GM18520 (cell line): ENCODE measurements around the gene PRKCZ.

Source experiments
- ATAC-seq: cut with Tn5 transposase; IDR thresholded peaks from one replicate; pipeline ENCODE4 v1.9.1; 2021; ENCODE audit not compliant: unreplicated experiment

PRKCZ gene

GRCh38 chr1:2045468-2046173, 4.6 kb upstream of the PRKCZ start:
- ATAC-seq: no peak

DNA sequence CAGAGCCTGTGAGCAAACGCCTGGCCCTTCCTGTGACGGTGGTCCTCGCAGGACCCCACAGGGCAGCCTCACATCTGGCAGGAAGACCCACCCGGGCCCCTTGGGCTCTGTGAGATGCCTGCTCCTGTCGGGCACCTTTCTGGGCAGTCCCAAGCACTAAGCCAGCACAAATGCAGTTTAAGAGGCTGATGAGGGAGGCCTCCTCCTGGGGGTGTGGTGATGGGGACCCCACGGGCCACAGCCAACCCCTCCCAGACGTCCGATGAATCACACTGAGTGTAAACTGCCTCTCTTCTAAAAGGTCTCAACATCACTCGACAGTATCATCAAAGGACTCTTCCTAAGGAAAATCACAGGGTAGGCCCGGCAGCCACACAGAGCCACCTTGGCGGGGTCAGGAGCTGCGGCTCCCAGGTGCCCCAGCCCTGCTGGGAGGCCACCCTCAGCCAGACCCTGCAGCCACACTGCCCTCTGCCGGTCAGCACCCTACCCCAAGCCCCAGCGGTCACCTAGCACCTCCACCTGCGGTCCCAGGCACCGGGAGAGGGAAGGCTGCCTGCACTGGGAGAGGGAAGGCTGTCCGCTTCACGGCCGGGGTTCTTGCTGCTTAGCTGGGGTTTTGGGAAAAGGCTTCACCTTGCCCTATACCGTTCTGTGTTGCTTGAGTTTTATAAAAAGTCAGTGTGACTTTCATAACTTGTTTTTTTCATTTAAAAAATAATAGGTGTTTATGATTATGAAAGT, 3.9 kb upstream of the PRKCZ start:
- no peak for ATAC-seq

DNA sequence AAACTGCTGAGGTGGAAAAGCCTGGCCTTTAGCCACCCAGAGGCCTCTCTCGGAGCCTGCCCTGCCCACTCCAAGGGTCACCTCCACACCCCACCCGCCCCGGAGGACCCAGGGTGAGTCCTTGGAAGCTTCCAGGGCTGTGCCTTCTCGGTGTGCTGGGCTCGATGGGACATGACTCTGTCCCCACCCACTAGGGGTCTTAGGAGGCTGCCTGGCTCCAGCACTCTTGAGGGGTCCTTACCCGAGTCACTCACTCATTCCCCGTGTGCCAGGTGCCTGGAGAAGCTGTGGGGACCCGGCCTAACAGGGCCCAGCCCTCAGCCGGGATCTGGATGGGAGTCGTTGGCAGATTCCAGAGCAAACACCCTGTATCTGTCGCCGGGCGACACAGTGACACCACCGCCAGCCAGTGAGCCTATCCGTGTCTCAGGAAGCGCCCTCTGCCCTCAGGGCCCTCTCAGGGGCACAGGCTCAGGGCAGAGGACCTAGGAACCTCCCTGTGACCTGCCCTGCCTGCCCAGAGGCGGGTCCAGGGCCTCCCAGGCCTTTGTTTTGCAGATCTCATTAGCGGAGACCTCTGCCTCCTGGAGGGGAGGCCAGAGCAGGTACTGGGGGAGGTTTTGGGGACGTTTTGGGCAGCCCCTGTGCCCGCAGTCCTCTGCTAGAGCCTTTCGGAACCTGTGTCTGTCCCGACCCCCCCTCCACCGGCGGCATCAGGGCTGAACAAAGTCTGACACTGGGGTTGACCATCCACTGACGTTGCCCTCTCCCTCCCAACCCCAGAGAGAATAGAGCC, 3.1 kb upstream of the PRKCZ start:
- no peak for ATAC-seq

- no peak for ATAC-seq
Measured at GRCh38 chr1:2047749-2048729, 2.2 kb upstream of the PRKCZ start.

DNA sequence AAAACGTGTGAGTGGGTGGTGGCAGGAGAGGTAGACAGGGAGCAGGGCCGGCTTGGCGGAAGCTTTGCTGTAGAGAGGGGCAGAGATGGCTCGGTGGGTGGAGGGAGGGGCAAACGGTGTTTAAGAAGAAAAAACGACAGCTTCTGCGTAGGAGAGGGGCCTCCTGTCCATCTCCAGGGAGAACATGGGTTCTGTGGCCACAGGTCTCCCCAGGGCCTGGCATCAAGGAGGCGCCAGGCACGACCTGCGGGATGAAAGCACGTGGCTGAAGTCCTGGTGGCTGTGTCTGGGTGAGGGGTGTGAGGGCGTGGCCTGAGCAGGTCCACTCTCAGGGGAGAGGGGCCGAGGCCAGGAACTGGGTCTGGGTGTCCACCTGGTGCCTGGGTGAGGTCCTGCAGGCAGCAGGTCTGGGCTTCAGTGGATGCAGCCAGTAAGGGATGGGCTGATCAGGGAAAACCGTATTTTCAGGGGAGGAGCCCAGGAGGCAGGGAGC, 940 bp upstream of the PRKCZ start:
- no peak for ATAC-seq

GRCh38 chr1:2050461-2050792, 216 bp downstream of the PRKCZ start:
- ATAC-seq: no peak

- no peak for ATAC-seq
Measured at GRCh38 chr1:2050793-2051682, 827 bp downstream of the PRKCZ start.

DNA sequence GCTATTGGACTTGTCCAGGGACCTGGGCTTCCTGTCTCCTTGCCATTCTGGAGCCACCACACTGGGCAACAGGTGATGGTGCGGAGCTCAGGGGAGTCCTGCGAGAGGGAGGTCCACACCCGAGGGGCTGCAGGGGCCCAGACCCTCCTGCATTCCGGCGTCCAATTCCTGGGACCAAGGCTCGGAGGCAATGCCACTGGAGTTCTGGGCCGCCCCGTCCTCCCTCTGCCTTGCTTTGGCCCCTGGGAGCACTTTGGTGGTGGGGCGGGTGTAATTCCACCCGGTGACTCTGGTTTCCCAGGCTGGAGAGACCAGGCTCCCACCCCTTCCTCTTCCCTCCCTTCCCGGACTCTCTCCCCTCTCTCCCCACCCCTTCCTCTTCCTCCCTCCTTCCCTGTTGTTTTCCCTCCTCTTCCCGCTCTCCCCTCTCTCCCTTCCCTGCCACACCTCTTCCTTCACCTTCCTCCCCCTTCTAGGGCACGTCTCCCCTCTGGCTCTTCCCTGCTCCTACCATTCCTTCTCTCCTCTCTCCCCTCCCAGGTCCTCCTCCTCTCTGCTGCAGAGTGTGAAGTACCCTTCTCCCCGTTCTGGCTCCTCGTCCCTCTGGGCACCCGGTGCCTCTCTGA, 2.0 kb downstream of the PRKCZ start:
- no peak for ATAC-seq

- ATAC-seq: no peak
Measured at GRCh38 chr1:2052756-2053155, 2.5 kb downstream of the PRKCZ start.

GRCh38 chr1:2053217-2053616, 3.0 kb downstream of the PRKCZ start:
- no peak for ATAC-seq

- ATAC-seq: no peak
Measured at GRCh38 chr1:2053784-2054376, 3.7 kb downstream of the PRKCZ start.

DNA sequence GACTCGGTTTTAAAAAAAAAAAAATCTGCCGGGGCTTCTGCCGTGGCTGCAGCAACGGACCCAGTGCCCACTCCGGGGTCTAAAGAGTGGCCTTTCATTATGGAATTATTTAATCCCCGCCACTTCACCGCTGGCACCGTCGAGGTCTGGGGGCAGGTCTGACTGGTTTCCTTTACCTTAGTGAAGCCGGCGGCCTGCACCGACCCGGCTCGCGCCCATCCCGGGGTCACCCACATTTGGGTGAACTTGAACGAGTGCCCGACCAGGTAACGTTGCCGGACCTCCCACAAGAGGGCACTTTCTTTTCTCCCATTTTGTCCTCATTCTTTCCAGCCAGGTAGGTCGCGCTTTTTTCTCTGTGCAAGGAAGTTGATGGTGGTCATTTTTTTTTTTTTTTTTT, 4.3 kb downstream of the PRKCZ start:
- no peak for ATAC-seq

GRCh38 chr1:2055911-2056575, 5.8 kb downstream of the PRKCZ start:
- ATAC-seq: no peak

DNA sequence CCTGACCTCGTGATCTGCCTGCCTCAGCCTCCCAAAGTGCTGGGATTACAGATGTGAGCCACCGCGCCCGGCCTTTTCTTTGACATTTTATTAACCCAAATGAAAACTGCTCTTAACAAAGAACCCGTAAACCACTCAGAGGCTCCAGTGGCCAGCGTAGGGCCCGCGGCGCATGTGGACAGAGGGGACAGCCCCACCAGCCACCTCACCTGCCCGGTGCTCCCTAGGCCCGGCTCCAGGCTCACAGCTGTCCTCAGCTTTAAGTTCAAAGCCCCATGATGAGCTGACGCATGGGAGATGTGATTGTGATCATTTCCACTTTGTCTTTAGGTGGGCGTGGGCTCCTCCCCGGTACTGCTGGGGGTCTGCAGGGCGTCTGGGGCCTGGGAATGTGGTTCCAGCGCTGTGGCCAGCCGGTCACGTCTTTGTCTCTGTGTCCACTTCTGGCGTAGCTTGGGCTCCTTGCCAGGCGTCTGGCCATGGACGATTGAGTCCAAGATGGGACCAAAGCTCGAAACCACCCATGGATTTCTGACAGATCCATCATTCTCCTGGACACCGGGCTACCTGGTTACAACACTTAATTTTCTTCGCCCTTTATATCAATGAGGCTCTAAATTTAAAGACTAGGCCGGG, 6.9 kb downstream of the PRKCZ start:
- no peak for ATAC-seq

- no peak for ATAC-seq
Measured at GRCh38 chr1:2059290-2059953, 9.2 kb downstream of the PRKCZ start.

DNA sequence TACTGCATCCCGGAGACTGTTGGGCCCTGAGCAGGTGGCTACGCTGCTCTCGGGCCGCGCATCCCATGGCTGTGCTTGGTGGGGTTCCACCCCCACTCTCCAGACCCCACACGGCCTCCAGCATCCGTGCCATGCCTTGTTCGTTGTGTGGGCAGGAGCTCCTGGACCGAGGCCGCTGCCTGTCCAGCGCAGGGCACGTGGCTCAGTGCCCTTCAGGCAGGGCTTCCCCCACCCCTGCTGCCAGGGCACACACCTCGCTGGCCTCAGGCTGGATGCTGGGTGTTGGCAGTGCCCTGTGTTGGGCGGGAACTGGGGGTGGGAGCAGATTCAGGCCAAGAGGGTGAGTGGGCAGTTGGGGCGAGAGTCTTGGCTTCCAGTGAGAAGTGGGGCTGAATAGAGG, 9.9 kb downstream of the PRKCZ start:
- ATAC-seq: no peak

DNA sequence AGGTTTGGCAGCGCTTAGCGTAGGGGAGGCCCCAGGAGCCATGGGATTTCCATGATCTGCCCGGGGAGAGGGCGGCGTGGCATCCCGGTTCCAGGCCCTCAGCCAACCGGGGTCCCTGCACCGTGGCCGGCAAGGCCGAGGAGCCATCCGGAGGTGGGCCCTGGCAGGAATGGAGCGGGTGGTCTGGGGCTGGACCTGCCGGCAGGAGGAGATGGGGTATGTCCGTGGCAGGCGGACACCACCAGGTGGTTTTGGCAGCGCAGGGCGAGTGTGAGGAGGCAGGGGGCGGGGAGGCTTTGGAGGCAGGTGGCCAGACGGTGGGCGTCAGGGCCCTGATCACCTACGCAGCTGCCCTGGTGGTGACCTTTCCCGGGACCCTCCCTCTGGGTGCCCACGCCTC, 10.3 kb downstream of the PRKCZ start:
- ATAC-seq: no peak
